GM21528 (cell line): ENCODE measurements around the gene CHCHD3.
"Not testable (repeated sequence)": the region's sequence is repeated elsewhere in the genome, so short reads cannot be mapped to it uniquely, and the experiment has no call there.

ENCODE experiments used
- ATAC-seq: cut with Tn5 transposase; IDR thresholded peaks from one replicate; pipeline ENCODE4 v1.9.1; 2021; ENCODE audit warnings: mild to moderate bottlenecking, moderate library complexity; ENCODE audit not compliant: unreplicated experiment, low FRiP score

The CHCHD3 gene

DNA sequence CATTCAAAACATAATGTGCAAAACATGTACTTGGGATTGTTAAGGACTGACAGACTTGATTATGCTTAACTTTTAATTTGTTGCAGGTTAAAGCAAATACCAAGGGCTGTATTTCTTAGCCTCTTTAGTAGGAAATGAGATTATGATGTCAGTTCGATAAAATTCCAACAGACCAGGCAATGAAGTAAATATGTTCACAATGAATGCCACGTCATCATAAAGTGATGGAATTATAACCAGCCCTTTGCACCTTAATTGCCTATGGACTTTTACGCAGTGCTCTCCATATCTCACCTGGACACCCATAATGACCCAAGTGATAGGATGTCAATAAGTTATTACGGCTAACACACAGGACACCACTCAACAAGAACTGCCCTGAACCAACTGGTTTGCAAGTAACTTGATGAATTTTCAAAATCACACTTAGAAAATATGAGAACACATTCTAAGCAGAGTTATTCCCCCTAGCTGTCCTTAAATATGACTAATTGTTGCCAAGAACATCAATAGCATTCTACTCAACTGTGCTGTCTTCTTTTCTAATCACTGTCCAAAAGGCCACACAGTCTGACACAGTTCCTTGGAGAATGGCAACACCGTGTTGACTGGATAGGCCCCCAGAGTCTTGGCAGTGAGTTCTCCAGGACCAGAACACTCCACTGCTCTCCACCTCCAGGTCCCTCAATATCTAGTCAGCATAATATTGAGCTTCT, 115.0 kb downstream of the CHCHD3 start:
- no peak for ATAC-seq

DNA sequence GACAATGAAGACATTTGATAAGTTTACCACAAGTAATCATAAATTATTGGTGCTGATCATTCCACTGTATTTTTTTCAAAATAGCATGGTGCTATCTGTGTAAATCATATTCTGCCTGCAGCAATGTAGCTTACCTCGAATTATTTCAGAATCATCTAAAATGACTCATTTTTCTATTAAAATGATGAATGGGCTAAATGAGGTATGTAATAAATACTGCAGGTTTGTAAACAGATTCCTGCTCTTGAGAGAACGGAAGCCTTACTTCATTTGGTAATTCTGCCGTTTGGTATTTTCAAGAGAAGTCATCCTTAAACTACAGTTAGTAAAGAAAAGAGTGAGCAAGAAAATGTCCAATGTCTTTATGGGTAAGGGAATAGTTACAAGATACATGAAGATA, 115.9 kb downstream of the CHCHD3 start:
- no peak for ATAC-seq

DNA sequence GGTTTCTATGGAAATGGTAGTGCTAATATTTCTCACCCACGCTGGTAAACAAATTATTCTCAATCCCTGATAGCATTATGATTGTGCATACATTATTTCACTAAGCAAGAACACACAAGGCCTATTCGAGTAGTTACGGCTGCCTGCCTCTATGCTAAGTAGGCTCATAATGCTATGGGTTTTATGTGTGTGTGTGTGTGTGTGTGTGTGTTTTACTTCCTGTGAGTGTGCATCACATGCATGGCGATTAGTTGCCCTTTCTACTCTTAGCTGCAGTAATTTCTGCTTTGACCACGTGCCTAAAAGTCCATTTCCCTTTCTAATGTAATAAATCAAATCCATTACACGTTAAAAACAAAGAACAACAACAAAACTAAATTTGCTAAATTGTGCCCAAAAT, 117.0 kb downstream of the CHCHD3 start:
- no peak for ATAC-seq

DNA sequence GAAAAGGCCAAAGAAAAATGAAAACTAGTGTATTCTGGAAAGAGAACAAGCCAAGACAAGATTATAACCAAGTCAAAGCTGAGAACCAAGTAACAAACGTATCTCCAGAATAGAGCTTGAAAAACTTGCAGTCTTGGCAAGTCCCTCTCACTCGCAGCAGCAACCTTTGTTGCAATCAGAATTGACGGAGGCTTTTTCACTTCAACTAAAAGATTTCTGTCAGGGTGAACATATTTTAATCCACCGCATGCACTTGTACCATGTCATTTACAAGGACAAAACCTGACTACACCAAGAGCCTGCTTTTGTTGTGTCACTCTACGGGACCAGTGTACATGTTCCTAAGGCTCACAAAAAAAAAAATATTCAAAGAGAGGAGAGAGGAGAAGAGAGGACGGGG, 122.0 kb downstream of the CHCHD3 start:
- no peak for ATAC-seq

DNA sequence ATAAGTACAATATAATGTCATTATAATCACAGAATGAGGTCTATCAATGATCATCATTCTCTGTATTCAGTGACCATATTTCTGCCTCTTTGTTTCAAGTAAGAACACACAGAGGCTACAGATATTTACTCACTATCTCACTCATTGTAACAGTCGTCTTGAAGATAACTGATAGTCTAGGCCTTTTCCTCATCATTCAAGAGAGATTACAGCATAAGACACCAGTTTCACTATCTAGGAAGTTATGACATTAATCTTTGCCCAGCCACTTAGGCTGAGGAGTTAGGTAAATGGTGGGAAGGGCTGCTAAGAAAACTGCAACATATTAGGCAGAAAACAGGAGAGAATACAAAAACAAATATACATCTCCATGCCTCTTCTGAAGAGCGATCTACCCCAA, 125.3 kb downstream of the CHCHD3 start:
- ATAC-seq = no peak

DNA sequence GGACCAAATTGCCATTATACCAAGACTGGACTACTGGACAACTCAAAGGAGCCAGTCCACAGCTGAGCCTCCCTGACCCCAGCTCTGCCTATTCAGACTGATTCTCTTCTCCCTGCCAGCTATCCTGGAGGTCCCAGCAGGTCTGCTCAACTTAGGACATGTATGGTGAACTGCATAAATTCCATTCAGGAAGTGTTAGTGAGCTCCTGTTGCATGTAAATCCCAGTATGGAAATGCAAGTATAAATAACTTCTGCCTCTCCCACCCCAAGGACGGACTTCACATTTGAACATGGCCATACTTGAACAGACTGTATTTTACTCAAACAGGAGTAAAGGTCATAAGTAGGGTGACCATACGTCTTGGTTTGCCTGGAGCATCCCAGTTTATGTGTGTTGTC, 128.4 kb downstream of the CHCHD3 start:
- no peak for ATAC-seq

DNA sequence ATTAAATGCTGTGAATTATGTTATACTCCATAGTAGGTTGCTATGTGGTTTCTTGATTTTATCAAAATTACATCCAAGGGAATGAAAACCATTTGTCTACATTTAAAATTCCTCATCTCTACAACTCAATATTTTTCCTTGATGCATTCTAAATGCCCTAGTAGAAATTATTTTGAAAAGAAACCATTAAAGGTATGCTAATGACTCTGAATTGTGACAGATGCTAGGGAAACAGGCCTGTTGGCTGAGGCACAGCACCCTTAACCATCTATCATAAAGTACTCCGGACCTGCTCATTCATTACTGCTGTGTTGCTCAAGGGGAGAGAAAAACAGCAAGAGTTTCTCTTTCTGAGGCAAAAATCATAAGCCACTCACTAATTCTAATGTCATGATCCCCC, 131.2 kb downstream of the CHCHD3 start:
- no peak for ATAC-seq

DNA sequence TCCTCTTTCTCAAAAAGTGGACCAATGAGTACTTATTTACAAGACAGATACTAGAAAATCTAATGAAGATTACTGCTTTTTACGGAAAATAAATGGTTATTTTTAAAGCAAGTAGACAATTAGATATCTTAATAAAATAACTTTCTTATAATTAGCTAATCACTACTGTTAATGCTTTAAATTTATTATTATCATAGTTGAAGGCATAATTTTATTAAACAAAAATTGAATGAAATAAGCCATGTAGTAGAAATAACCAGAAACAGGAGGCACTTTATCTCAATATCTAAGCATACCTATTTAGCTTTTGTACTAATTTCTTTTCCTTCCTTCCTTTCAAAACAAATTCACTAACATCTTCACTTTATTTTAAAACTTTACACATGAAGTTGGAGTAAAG, 134.9 kb downstream of the CHCHD3 start:
- ATAC-seq = no peak

DNA sequence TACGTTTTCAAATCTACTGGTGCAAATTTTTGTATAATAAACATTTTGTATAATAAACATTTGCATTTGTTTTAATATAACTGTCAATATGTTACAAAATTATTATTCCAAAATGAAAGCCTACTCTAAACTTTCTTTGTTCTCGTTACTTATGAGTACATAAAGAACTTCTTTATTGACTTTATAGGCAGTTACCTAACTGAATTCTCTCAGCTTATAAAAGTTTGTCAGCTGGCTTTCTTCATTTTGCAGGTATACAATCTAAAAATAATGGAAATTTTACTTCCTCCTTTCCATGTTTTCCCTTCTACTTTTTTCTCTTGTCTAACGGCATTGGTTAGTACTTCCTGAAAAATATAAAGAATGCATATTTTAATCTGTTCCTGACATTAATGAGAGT, 137.1 kb downstream of the CHCHD3 start:
- ATAC-seq = no peak

DNA sequence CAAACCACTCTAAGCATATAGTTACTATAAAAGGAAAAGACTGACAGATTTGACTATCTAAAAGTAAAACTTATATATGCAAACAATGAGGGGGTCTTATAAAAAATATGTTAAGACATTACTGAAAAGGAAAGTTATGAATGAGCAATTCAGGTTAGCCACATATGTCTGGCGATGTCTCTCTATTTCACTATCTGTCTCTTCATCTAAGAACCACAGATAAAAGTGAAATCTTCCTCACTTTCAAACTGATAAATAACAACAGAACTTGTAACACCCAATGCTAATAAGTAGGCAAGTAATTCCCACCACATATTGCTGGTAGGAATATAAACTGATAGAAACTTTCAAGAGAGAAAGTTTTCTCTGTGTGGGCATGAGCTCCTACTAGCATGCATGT, 138.2 kb downstream of the CHCHD3 start:
- no peak for ATAC-seq

DNA sequence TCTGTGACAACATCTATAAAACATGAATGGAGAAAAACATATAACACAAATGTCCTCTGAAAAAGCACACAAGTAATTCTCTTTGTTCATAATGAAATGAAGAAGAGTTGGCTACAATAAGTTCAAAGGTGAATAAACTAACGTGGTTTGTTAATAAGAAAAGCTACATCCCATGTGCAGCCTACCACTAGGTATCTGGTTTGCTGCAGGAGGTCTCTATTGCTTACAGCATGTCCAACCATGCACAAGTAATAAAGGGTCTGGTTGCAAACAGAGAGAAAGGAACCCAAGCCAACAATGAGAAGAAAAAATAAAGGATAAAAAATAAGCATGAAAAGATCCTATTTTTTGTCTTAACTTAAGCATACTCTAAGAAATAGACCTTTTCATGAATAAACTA, 139.2 kb downstream of the CHCHD3 start:
- ATAC-seq = no peak

DNA sequence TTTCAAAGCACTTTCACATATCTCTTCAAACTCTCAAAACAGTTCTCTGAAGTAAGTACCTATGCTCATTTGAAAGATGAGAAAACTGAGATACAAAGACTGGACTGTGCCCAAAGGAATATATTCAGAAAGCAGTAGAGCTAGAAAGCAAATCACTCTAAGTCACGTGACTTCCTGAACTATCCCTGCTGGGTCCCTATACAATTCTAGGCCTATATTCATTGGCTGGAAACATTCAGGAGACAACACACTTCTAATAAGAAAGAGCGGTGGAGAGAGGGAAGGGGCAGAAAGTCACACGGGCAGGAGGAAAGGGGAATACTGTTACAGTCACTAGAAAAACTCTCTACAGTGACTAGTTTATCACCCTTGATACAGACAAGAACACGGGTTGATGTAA, 140.0 kb downstream of the CHCHD3 start:
- no peak for ATAC-seq

DNA sequence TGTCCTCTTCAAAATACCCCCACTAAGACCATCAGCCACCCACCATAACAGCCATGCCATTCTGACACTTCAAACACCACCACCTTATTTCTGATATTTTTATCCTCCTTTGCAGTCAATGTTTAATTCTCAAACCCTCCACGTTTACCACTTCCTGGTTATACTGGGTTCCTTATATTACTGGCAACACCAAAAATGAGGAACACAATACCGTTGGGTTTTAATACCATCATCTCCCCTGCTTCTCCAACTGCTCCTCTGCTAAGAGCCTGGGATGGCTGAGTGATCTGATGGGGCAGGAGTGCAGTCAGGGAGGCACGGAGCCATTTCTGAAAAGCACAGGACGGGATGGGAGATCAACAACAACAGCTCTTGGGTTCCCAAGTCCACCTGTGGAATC, 140.5 kb downstream of the CHCHD3 start:
- no peak for ATAC-seq

DNA sequence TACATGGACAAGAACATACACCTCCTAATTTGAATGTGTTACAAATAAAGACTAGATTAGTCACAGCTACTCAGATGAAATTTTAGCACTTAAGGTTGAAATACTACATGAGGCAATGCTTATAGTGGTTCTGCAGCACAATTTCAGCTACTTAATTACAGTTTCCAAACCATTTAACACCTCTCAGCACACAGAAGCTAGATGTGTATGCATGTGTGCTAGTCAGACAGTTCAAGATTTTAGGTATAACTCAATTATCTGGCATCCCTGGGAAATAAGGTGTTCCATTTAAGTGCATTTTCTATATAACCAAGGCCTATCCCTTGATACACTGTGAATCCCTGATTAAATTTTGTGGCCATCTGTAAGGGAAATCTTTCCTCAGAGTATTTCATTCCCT, 141.8 kb downstream of the CHCHD3 start:
- no peak for ATAC-seq

DNA sequence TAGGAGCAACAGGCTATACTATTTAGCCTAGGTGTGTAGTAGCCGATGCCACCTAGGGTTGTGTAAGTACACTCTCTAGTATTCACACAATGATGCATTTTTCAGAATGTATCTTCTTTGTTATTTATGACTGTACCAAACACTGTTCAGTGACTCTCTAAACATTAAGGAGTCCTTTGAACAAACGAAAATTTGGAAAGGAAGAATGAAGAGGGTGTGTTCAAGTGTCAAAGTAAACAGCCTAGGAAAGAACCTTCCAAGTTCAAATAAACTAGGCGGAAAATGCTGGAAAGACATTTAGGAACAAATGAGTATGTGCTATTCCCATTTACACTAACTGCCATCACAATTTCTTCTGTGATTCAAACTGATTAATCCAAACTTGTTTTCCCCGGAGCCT, 142.4 kb downstream of the CHCHD3 start:
- no peak for ATAC-seq

DNA sequence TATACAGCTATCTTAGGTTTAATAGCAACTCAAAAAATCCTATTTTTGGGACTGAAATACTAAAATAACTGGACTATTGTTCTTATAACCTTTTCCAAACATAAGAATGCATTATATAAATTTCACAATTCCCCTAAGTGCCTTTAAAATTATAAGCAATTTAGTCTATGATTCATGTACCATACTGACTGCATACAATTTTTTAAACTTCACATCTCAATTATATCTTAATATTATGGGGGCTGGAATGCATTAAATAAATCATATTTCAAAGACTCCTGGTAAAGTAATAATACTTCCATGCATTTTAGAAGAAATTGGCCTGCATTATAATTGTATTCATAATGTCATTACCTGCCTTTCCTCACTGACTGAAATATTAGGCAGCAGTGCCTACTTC, 144.6 kb downstream of the CHCHD3 start:
- ATAC-seq = no peak

DNA sequence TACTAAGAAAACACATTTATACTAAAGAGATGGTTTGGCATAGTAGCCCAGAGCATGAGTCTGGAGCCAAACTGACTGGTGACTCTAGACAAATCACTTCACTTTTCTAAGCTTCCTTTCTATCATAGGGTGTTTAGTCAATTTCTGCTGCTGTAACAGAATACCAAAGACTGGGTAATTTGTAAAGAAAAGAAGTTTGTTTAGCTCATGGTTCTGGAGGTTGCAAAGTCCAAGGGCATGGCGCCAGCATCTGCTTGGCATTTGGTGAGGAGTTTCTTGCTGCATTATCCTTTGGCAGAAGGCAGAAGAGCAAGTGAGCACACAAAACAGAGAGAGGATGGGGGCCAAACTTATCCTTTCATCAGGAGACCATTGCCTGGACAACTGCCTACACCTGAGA, 146.3 kb downstream of the CHCHD3 start:
- ATAC-seq = no peak

DNA sequence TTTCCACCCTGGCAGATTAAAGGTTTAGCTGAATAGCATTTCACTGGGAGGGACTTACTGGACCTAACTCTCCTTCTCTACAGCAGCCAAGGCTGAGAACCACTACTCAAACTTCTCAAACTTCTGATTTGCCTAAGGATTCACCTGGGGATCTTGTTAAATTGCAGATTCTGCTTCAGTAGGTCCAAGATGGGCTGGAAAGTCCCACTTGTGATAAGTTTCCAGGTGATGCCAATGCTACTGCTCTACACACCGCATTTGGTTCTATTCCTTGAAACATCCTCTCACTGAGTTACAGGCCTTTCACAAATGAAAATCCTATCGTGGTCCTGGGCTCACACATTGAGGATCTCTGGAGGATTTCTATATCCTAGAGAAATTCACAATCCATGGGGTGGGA, 147.9 kb downstream of the CHCHD3 start:
- ATAC-seq = no peak

DNA sequence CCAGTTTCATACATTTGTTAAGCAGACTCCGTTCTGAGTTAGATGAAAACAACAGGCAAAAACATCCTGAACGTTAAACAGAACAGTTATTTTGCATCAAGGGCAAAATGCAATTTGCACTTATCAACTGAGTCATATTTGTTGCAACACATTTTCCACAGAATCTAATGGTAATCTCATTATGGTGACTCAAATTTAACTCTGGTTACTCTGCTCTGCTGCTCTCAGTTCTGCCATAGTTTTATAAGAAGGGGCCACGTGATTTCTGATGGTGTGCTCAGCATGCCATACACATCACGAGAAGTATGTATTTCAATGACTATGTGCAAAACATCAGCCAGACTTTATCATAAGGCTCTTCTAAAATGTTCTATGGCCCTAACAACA, 148.8 kb downstream of the CHCHD3 start:
- ATAC-seq = no peak

DNA sequence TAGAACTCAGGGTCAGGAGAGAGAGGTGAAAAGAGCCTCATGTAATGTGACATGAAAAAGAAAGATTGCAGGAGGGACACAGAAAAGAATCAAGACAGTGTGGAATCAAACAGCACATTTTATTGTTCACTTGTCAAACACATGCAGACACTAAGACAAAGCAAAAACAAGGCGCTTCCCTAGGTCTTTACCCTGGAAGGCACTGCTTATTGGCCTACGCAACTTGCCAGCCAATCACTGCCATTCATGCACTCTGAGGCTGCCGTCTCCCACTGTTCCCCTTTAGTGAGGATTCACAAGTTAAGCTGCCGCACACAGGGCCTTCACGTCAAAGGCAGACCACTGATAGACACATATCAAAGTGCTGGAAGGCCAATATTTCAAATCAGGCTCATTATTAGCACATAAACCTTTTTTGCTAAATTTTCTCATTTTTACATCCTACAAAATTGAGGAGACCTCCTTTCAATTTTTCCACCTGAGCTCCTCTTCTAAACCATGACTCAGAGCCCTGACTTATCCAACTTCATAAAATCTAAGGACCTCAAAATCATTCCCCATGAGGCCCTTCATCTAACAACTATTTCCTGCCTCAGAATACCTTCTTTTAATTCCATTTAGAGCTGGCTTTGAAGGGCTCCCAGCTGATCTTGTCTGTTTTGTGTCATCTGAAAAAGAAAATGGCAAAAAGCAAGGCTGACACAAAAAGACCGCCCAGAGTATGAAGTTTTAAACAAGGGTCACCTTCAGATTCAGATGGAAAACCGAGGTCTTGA, 149.4 kb downstream of the CHCHD3 start:
- ATAC-seq = no peak

DNA sequence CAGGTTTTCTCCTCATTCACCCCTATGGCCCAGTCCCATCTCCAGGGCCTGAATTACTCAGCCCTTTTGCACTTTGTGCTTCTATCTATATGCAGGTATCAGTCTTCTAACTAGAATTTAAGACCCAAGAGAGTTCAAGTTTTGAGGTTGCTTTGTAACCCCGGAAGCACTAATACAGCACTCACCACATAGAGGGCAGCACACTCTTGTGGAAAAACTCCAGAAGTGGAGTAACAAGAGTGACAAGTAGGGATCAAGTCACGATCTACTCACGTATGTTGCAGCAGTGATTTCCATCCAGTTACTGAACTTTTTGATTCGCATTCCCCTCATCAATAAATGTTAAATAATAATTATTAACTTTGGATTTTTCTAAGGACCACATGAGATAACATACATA, 151.0 kb downstream of the CHCHD3 start:
- ATAC-seq = no peak

DNA sequence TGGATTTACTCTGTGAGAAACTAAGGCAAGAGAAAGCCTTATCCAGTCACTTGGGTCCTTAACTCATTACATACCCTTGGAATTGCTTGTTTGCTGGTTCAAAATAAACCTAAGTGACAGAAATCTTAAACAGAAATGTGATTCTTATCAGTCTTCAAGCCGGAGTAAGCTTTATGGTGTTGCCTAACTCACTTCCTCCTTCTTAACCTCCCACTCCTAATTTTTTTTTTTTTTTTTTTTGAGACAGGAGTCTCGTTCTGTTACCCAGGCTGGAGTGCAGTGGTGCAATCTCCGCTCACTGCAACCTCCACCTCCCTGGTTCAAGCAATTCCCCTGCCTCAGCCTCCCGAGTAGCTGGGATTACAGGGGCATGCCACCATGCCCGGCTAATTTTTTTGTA, 151.9 kb downstream of the CHCHD3 start:
- ATAC-seq = not testable (repeated sequence)
